HG03097 (cell line): ENCODE data around the gene SMG1.
A peak's percentile ranks its signal among the peaks of the same experiment; 100 is the strongest.
"Not testable (repeated sequence)": the region's sequence is repeated elsewhere in the genome, so short reads cannot be mapped to it uniquely, and the experiment has no call there.

ENCODE experiments used
- ATAC-seq: cut with Tn5 transposase; IDR thresholded peaks from one replicate; pipeline ENCODE4 v1.9.1; 2021; ENCODE audit not compliant: unreplicated experiment, low FRiP score

SMG1 gene

GRCh38 chr16:18802767-18803343 is 123.4 kb downstream of the SMG1 start:
- ATAC-seq, result no peak

- ATAC-seq, result peak; percentile 95
Measured at GRCh38 chr16:18801145-18801972, 124.8 kb downstream of the SMG1 start, which contains the start of gene ARL6IP1. TSS of gene ARL6IP1 (minus strand) at chr16:18801549. CDS start at chr16:18801466, 83 bp downstream.

GRCh38 chr16:18800775-18801144 is 125.4 kb downstream of the SMG1 start:
- ATAC-seq, result no peak

DNA sequence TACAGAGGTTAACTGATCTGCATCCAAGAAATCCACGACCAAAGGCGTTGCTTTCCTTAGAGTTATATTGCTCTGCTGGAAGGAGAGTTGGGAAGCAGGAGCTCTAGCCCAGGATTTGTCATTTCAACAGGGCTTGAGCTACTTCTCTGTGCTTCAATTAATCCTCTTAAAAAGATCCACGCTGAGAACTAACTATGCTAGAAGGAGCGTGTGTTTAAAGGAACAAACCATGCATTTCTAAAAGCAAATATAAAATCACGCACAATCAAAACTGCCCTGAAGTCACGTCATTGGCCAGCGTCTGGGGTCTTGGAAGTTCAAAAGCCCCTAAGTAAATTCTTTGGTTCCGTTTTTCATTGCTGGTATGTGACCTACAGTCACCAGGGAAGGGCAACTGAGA is 125.9 kb downstream of the SMG1 start:
- no peak for ATAC-seq

DNA sequence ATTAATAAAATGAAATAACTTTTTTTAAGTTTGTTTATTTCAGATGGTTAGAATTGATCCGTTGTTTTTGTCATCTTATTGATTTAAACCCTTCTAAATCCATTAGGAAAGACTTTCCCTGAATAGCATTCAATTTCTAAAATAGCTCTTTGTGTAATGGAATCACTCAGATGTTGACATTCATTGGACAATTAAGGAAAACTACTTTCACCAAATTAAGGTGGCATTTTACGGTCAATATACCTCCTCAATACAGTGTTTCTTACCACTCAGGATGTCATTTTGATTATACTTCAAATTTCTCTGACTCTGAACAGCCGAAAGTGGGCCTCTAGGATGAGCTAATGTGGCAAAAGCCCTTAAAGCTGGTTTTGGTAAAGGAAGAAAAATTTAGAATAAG is 126.7 kb downstream of the SMG1 start:
- ATAC-seq, result no peak

DNA sequence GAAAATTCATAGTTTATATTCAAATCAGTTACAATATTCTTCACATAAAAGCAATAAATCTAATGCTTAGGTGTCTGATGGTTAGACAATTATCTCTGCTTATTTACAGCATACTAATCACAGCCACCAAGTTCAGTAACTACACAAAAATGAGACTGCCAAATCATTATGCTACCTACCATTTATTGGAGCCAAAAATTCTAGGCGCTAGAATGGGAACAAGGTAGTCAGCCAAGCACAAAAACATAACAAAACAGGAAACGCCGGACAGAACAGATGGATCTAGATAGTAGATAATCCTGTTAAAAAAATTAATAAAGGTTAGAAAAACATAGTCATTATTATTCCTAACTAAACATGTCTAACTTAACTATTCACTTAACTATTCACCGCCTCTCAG is 128.5 kb downstream of the SMG1 start:
- no peak for ATAC-seq

GRCh38 chr16:18796377-18796776 is 129.8 kb downstream of the SMG1 start:
- ATAC-seq, result no peak

- ATAC-seq, result no peak
Measured at GRCh38 chr16:18792836-18793433, 133.3 kb downstream of the SMG1 start.

DNA sequence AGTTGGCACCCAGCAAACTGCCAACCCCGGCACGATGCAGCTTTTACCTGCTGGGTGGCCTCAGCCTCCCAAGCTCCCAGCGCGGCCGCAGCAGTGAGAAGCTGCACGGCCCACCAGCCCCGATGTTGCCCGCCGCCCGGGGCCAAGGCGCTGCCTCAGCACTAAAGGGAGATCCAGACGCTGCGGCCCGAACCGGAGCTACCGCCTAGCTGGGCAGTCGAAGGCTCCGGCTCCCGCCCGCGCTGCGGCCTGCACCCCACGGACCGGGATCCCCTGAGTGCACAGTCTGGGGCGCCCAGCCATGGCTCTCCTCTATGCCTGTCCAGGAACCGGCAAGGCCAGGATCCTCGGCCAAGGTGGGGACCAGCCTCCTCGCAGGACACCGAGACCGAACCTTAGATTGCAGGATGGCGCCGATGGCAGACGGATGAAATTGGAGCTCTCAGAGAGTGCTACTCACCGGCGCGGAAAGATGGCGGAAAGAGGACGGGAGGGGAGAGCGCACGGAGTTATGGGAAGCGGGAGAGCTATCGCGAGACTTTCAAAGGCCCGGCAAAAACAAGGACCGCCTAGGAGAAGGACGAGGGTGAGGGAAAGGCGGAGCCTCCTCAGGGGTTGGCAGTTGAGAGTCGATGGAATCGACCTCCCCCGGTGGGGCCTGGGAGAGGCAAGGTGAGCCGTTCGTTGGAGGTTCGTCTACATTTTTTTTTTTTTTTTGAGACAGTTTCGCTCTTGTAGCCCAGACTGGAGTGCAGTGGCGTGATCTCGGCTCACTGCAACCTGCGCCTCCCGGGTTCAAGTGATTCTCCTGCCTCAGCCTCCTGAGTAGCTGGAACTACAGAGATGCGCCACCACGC is 136.1 kb downstream of the SMG1 start, which contains the start of gene RPS15A:
Gene RPS15A (minus strand): TSS at position 485 of the 857 bp plus-strand sequence. CDS start 1,221 bp downstream, outside the sequence.
- ATAC-seq, result peak; percentile 86

DNA sequence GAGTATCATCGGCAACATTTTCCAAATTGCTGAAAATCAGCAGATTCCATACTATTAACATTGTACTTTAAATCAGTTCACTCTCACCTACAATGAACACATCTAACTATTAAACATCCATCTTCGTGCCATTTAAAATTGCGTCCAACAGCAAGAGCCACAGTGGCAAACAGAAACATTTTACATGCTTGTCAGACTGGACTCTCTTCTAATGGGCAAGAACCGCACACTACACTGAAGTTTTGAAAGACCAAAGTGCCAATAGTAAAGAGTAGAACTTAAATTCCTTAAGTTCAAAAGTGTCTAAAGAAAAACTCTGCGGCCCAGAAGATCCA is 136.7 kb downstream of the SMG1 start:
- ATAC-seq, result no peak

GRCh38 chr16:18788828-18789514 is 137.2 kb downstream of the SMG1 start:
- no peak for ATAC-seq

GRCh38 chr16:18784917-18785623 is 141.1 kb downstream of the SMG1 start:
- no peak for ATAC-seq

DNA sequence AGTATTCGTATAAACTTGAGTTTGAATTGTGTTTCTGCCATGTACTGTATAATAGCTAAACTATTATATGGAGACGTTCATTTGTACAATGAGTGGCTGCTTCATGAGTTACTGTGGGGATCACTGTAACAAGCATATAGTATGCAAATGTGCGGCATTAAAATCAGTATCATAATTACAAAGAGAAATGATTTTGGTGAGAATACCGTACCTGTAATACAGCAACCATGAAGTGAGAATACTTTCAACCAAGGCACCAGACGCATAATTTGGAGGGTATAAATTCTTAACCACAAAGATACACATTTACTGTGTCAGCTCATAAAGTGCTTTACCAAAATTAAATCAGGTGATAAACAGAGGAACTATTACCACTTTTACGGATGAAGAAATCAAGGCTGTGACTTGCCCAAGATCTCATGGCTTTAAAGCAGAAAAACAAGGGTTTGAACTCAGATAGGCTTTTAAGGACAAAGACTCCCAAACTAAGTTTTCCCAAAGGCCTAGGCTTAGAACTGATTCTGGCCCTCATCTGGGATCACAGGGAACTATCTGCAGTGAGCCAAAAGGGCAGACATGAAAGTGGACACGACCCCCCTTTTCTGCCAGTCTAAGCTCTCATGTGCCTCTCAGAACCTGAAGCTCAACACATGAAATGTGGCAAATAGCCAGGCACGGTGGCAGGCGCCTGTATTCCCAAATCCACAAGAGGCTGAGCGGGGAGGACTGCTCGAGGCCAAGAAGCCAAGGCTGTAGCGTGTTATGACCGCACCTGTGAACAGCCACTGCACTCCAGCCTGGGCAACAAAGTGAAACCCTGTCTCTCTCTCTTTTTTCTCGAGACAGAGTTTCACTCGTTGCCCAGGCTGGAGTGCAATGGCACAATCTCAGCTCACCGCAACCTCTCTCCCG is 142.5 kb downstream of the SMG1 start:
- ATAC-seq, result no peak

DNA sequence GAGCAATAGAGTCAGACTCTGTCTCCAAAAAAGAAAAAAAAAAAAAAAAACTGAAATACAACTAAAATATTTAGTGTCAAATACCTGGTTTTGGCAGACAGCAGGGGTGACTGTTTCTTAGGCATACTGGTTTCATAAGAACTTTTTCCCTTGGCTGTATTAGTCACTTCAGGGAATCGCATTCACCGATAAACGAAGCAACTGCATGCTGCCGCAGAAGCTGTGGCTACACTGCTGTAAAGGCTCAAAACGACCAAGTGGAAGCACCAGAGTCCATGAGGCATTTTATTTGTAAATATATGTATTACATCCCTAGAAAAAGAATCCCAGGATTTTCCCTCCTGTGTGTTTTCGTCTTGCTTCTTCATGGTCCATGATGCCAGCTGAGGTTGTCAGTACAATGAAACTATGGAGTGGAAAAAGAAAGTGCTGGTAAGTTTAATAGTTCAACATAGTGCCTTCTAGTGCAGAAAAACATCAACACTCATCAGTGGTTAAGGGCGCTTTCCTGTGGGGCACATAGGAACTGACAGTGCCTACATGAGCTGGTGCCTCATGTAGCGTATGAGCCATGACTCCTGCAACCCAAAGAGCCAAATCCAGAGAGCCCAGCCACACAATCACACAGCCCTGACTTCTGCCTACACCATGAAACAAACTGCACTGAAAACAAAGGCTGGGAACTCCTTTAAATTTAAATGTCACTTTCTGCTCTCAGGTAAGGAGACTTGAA is 143.3 kb downstream of the SMG1 start:
- no peak for ATAC-seq

- ATAC-seq, result not testable (repeated sequence)
Measured at GRCh38 chr16:18781232-18781631, 145.0 kb downstream of the SMG1 start.

GRCh38 chr16:18780460-18781026 is 145.7 kb downstream of the SMG1 start:
- not testable (repeated sequence) for ATAC-seq

GRCh38 chr16:18777664-18778063 is 148.5 kb downstream of the SMG1 start:
- ATAC-seq, result not testable (repeated sequence)

DNA sequence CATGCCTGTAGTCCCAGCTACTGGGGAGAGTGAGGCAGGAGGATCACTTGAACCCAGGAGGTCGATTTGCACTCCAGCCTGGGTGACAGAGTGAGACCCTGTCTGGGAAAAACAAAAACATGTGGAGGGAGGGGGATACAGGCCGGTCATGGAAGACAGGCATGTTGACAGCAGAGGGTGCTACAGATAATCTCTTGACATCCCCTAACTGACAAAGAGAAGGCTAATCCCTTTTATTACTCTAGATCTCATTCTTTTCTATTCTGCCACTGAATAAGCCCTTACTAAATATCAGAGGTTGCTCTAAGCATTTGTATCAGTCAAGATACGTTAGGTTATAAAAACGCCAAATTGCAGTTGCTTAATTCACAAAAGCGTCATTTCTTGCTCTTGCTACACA is 149.9 kb downstream of the SMG1 start:
- not testable (repeated sequence) for ATAC-seq
